Parathyroid adenoma (tissue), 2 donors: Measurements from ENCODE around the gene MB.

Source experiments
- H2AFZ ChIP-seq: fragments of 300-600 bp; sonication (generic); one replicate; pipeline ENCODE4 v1.7.0; 2017; ENCODE audit warnings: antibody characterized with exemption, mild to moderate bottlenecking
- H3K27ac ChIP-seq: fragments of 300-600 bp; sonication (generic); one replicate; pipeline ENCODE4 v1.7.0; 2017
- H3K27me3 ChIP-seq: fragments of 300-600 bp; sonication (generic); one replicate; pipeline ENCODE4 v1.7.0; 2017; ENCODE audit warnings: low read length; ENCODE audit not compliant: control insufficient read depth, insufficient read depth
- H3K36me3 ChIP-seq: fragments of 300-600 bp; sonication (generic); one replicate; pipeline ENCODE4 v1.7.0; 2017; ENCODE audit warnings: low read length; ENCODE audit not compliant: control insufficient read depth, insufficient read depth
- H3K4me1 ChIP-seq: fragments of 300-600 bp; sonication (generic); one replicate; pipeline ENCODE4 v1.7.0; 2017; ENCODE audit warnings: control low read depth
- H3K4me2 ChIP-seq: fragments of 300-600 bp; sonication (generic); one replicate; pipeline ENCODE4 v1.7.0; 2017; ENCODE audit warnings: low read length
- H3K4me3 ChIP-seq: fragments of 300-600 bp; sonication (generic); one replicate; pipeline ENCODE4 v1.7.0; 2017; ENCODE audit warnings: low read depth, low read length
- H3K79me2 ChIP-seq: fragments of 300-600 bp; sonication (generic); one replicate; pipeline ENCODE4 v1.7.0; 2017; ENCODE audit warnings: control low read depth
- H3K9ac ChIP-seq: fragments of 300-600 bp; sonication (generic); one replicate; pipeline ENCODE4 v1.7.0; 2017; ENCODE audit warnings: mild to moderate bottlenecking
- H3K9me3 ChIP-seq: fragments of 300-600 bp; sonication (generic); one replicate; pipeline ENCODE4 v1.7.0; 2017; ENCODE audit warnings: low read length; ENCODE audit not compliant: control insufficient read depth
- TF ChIP-seq, protein P1 (sequence below): fragments of 300-600 bp; sonication (generic); IDR thresholded peaks from one replicate; pipeline ENCODE4 v1.7.0; 2017; ENCODE audit warnings: antibody characterized with exemption, mild to moderate bottlenecking
- donor health status: primary hyperparathyroidism.

Gene MB

DNA sequence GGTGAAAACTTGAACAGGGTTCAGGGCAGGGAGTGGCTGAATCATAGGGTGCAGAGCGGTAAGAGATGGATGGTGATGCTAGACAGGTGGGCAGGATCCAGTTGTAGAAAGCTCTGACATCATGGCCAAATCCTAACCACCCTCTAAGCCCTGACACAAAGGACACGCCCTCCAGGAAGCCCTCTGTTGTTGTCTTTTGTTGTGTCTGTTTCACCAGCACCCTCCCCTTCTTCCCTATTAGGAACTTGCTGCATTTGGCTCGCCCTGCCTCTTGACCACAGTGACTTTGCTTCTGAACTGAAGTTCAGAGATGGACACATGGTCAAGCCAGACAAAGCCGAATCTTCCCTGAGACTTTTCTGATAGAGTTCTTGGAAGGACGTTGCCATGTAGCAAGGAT is 16.9 kb upstream of the MB start:
- Histone ChIP-seq H3K79me2 (no peaks in the 10 kb centered on the region), H3K9ac (no peak overlapping the region), H3K4me3 (no peak overlapping the region), H3K9me3 (no peaks in the 10 kb centered on the region), H3K4me2 (no peak overlapping the region), H3K27me3 (no peaks in the 10 kb centered on the region), H2AFZ (no peak overlapping the region), H3K27ac (no peak overlapping the region), H3K4me1 (no peaks in the 10 kb centered on the region), H3K36me3 (no peaks in the 10 kb centered on the region)
- TF ChIP-seq, protein P1, sequence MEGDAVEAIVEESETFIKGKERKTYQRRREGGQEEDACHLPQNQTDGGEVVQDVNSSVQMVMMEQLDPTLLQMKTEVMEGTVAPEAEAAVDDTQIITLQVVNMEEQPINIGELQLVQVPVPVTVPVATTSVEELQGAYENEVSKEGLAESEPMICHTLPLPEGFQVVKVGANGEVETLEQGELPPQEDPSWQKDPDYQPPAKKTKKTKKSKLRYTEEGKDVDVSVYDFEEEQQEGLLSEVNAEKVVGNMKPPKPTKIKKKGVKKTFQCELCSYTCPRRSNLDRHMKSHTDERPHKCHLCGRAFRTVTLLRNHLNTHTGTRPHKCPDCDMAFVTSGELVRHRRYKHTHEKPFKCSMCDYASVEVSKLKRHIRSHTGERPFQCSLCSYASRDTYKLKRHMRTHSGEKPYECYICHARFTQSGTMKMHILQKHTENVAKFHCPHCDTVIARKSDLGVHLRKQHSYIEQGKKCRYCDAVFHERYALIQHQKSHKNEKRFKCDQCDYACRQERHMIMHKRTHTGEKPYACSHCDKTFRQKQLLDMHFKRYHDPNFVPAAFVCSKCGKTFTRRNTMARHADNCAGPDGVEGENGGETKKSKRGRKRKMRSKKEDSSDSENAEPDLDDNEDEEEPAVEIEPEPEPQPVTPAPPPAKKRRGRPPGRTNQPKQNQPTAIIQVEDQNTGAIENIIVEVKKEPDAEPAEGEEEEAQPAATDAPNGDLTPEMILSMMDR = no peak

DNA sequence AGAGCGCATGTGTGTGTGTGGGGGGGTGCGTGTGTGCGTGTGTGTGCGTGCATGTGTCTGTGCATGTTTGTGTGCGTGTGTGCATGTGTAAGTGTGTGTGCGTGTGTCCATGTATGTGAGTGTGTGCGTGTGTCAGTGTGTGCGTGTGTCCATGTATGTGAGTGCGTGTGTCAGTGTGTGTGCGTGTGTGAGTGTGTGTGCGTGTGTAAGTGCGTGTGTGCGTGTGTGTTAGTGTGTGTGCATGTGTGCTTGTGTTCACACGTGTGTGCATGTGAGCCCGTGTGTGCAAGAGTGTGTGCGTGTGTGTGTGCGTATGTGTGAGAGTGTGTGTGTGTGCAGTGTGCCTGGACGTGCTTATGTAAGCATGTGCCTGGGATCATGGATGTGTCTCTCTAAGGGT is 16.4 kb upstream of the MB start:
- TF ChIP-seq, protein P1 = no peak
- H3K4me2 ChIP-seq = no peak overlapping the region
- H3K27me3 ChIP-seq = no peaks in the 10 kb centered on the region
- no peak overlapping the region for H3K27ac ChIP-seq
- H3K36me3 ChIP-seq = no peaks in the 10 kb centered on the region
- no peak overlapping the region for H3K4me3 ChIP-seq
- H3K4me1 ChIP-seq = no peaks in the 10 kb centered on the region
- no peak overlapping the region for H3K9ac ChIP-seq
- H3K9me3 ChIP-seq = no peaks in the 10 kb centered on the region
- no peak overlapping the region for H2AFZ ChIP-seq
- H3K79me2 ChIP-seq = no peaks in the 10 kb centered on the region

DNA sequence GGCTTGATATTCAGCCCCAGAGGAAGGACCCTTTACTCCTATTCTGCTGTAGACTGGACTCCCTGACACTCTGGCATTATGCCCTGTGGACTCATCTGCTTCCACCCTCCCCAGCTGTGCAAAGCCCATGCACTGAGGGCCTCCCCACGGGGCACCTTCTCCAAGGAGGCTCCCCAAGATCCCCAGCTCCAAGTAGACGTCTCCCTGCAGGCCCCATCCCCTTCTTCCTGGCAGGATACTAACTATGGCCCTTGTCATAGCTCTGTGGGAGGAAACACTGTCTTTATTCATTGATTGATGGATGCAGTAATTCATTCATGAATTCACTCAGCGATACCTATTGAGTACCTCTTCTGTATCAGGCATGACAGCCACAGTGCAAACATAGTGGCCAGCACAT is 15.8 kb upstream of the MB start:
- Histone ChIP-seq H3K79me2 (no peaks in the 10 kb centered on the region), H2AFZ (no peak overlapping the region), H3K4me2 (no peak overlapping the region), H3K27ac (no peak overlapping the region), H3K27me3 (no peaks in the 10 kb centered on the region), H3K4me3 (no peak overlapping the region), H3K9ac (no peak overlapping the region), H3K36me3 (no peaks in the 10 kb centered on the region), H3K9me3 (no peaks in the 10 kb centered on the region), H3K4me1 (no peaks in the 10 kb centered on the region)
- TF ChIP-seq, protein P1 = no peak

DNA sequence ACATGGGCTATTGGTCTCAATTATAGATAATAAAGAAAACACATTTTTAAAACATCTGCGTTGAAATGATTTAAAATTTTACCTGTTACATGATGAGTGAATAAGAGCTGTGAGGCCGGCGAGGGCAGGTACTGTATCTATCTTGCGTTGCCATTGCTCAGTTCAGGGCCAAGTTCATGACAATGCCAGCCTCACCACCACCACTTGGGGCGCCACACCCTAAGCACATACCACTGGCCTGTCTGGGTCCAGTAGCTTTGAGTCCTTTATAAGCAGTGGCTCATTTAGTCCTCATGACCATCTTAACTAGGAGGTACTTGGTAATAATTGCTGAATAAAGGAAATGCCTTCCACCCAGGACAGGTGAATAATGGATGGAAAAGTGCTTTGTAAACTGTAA is 14.5 kb upstream of the MB start:
- TF ChIP-seq, protein P1 = peak; percentile 12
- Histone ChIP-seq H3K4me2 (no peak overlapping the region), H3K36me3 (no peaks in the 10 kb centered on the region), H3K27ac (no peak overlapping the region), H3K9ac (no peak overlapping the region), H2AFZ (no peak overlapping the region), H3K79me2 (no peaks in the 10 kb centered on the region), H3K4me3 (no peak overlapping the region), H3K4me1 (no peaks in the 10 kb centered on the region), H3K9me3 (no peaks in the 10 kb centered on the region), H3K27me3 (no peaks in the 10 kb centered on the region)

DNA sequence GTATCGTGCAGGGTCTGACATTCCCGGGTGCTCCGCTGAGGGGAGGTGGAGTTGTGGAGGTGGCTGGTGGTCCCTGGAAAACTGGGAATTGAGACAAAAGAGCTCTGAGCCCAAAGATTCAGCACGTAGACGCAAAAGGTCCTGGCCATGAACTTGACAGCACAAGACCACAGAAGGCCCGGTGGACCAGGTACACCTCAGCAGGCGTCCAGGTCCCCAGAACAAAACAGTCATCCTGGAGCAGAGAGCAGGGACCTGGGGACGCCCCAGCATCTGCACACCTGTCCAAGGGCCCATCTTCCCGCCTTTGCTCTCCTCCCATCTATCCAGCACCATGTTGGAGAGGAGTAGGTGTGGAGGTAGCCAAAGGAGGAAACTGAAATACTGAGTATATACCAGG is 13.8 kb upstream of the MB start:
- Histone ChIP-seq H3K9me3 (no peaks in the 10 kb centered on the region), H3K27ac (no peak overlapping the region), H3K36me3 (no peaks in the 10 kb centered on the region), H3K4me3 (no peak overlapping the region), H3K4me2 (no peak overlapping the region), H2AFZ (no peak overlapping the region), H3K79me2 (no peaks in the 10 kb centered on the region), H3K27me3 (no peaks in the 10 kb centered on the region), H3K9ac (no peak overlapping the region), H3K4me1 (no peaks in the 10 kb centered on the region)
- TF ChIP-seq, protein P1 = no peak
